Mesenchymal stem cell (in vitro differentiated cells and primary cell): ENCODE data around the gene ZNF341.

ENCODE experiments used
- DNase-seq: peaks from one replicate; pipeline ENCODE4 v3.0.0-alpha.2; 2013
- H2AFZ ChIP-seq: one replicate; pipeline ENCODE4 v1.6.1; 2013; ENCODE audit warnings: low read depth, mild to moderate bottlenecking, control low read depth, inconsistent platforms, low read length, moderate library complexity
- H2AK5ac ChIP-seq: 2 replicates; pipeline ENCODE4 v1.6.1; 2013; ENCODE audit warnings: low read length, moderate library complexity, mild to moderate bottlenecking, inconsistent platforms; ENCODE audit not compliant: severe bottlenecking
- H2BK120ac ChIP-seq: one replicate; pipeline ENCODE4 v1.6.1; 2013; ENCODE audit warnings: low read depth, mild to moderate bottlenecking, inconsistent platforms, low read length, moderate library complexity
- H2BK12ac ChIP-seq, 2 experiments: one replicate each; pipeline ENCODE4 v1.6.1; 2013; ENCODE audit warnings: inconsistent platforms in 2 of 2, low read length in 2 of 2, mild to moderate bottlenecking in 2 of 2, moderate library complexity in 2 of 2, control low read depth in 1 of 2
- H2BK15ac ChIP-seq: one replicate; pipeline ENCODE4 v1.6.1; 2013; ENCODE audit warnings: mild to moderate bottlenecking, low read depth, inconsistent platforms; ENCODE audit not compliant: poor library complexity, severe bottlenecking
- H2BK5ac ChIP-seq: 2 replicates; pipeline ENCODE4 v1.6.1; 2013; ENCODE audit warnings: low read depth, mild to moderate bottlenecking, low read length, control low read depth, inconsistent platforms; ENCODE audit not compliant: poor library complexity, severe bottlenecking
- H3K14ac ChIP-seq, 2 experiments: one replicate each; pipeline ENCODE4 v1.6.1; 2013; ENCODE audit warnings: inconsistent platforms in 2 of 2, low read length in 2 of 2, control low read depth in 1 of 2, mild to moderate bottlenecking in 1 of 2, moderate library complexity in 1 of 2
- H3K18ac ChIP-seq, 2 experiments: one replicate each; pipeline ENCODE4 v1.6.1; 2013; ENCODE audit warnings: inconsistent platforms in 2 of 2, low read length in 2 of 2, control low read depth in 1 of 2, low read depth in 1 of 2, mild to moderate bottlenecking in 1 of 2
- H3K23ac ChIP-seq, 2 experiments: one replicate each; pipeline ENCODE4 v1.6.1; 2013; ENCODE audit warnings: inconsistent platforms in 2 of 2, low read length in 2 of 2, mild to moderate bottlenecking in 2 of 2, moderate library complexity in 2 of 2, control low read depth in 1 of 2
- H3K27ac ChIP-seq: 2 replicates; pipeline ENCODE4 v1.5.1; 2013; ENCODE audit warnings: mild to moderate bottlenecking, moderate library complexity, low read length, control low read depth, inconsistent platforms; ENCODE audit not compliant: poor library complexity, severe bottlenecking
- H3K27me3 ChIP-seq, 2 experiments: 2 replicates each; pipeline versions ENCODE4 v1.6.1 to v1.7.0; 2013; ENCODE audit warnings: low read length in 2 of 2, mild to moderate bottlenecking in 2 of 2, moderate library complexity in 2 of 2, control low read depth in 1 of 2, inconsistent platforms in 1 of 2; ENCODE audit not compliant: control insufficient read depth in 1 of 2, insufficient read depth in 1 of 2
- H3K36me3 ChIP-seq, 2 experiments: 2 replicates each; pipeline versions ENCODE4 v1.6.1 to v1.7.0; 2013; ENCODE audit warnings: low read length in 2 of 2, control low read depth in 1 of 2, inconsistent platforms in 1 of 2, low read depth in 1 of 2, mild to moderate bottlenecking in 1 of 2; ENCODE audit not compliant: insufficient read depth in 2 of 2, control insufficient read depth in 1 of 2
- H3K4ac ChIP-seq, 2 experiments: one replicate each; pipeline ENCODE4 v1.6.1; 2013; ENCODE audit warnings: inconsistent platforms in 2 of 2, low read length in 2 of 2, mild to moderate bottlenecking in 2 of 2, moderate library complexity in 2 of 2, control low read depth in 1 of 2, low read depth in 1 of 2
- H3K4me1 ChIP-seq: 2 replicates; pipeline ENCODE4 v1.6.1; 2013; ENCODE audit warnings: low read depth, low read length, control low read depth; ENCODE audit not compliant: control insufficient read depth, insufficient read depth
- H3K4me2 ChIP-seq: 2 replicates; pipeline ENCODE4 v1.6.1; 2013; ENCODE audit warnings: low read length, mild to moderate bottlenecking, inconsistent platforms; ENCODE audit not compliant: poor library complexity, severe bottlenecking
- H3K4me3 ChIP-seq, 2 experiments: 2 replicates each; pipeline versions ENCODE4 v1.5.1 to v1.7.0; 2013; ENCODE audit warnings: low read length in 2 of 2, mild to moderate bottlenecking in 2 of 2, control low read depth in 1 of 2, low read depth in 1 of 2; ENCODE audit not compliant: insufficient read depth in 1 of 2
- H3K79me1 ChIP-seq: replicated peaks from 2 replicates; pipeline ENCODE4 v1.6.1; 2013; ENCODE audit warnings: mild to moderate bottlenecking, control low read depth, low read length, inconsistent platforms; ENCODE audit not compliant: poor library complexity, severe bottlenecking
- H3K9ac ChIP-seq: 2 replicates; pipeline ENCODE4 v1.7.0; 2013; ENCODE audit warnings: mild to moderate bottlenecking, low read length, moderate library complexity
- H3K9me3 ChIP-seq: 2 replicates; pipeline ENCODE4 v1.7.0; 2013; ENCODE audit warnings: mild to moderate bottlenecking, low read length; ENCODE audit not compliant: control insufficient read depth
- H4K8ac ChIP-seq: one replicate; pipeline ENCODE4 v1.6.1; 2013; ENCODE audit warnings: inconsistent platforms, mild to moderate bottlenecking, low read length, moderate library complexity
- H4K91ac ChIP-seq: one replicate; pipeline ENCODE4 v1.6.1; 2013; ENCODE audit warnings: mild to moderate bottlenecking, low read length, inconsistent platforms
- WGBS: methylation state at CpG from one replicate; pipeline ENCODE4 v1.1.7; 2013; ENCODE audit warnings: mixed read lengths; 5-methylcytosine and 5-hydroxymethylcytosine counted together

The ZNF341 gene

GRCh38 chr20:33824852-33825251, 93.1 kb downstream of the ZNF341 start:
- H4K8ac ChIP-seq, result no peak overlapping the region
- no peaks in the 10 kb centered on the region for H3K27me3 ChIP-seq
- peaks cover 16% of the 10 kb centered on the region for H3K4me1 ChIP-seq
- H2AFZ ChIP-seq, result no peak overlapping the region
- no peak overlapping the region for H2BK12ac ChIP-seq
- no peak overlapping the region for H3K9ac ChIP-seq
- peaks cover 24% of the 10 kb centered on the region for H3K79me1 ChIP-seq
- H3K18ac ChIP-seq, result no peak overlapping the region
- WGBS, result no CpG with 5 or more reads among the region's 1 CpG
- no peak overlapping the region for H3K4me3 ChIP-seq
- H2BK5ac ChIP-seq, result no peak overlapping the region
- no peak overlapping the region for H2BK120ac ChIP-seq
- no peaks in the 10 kb centered on the region for H3K9me3 ChIP-seq
- H3K14ac ChIP-seq, result no peak overlapping the region
- H3K23ac ChIP-seq, result no peak overlapping the region
- no peak overlapping the region for H2BK15ac ChIP-seq
- DNase-seq, result no peak
- no peak overlapping the region for H4K91ac ChIP-seq
- H2AK5ac ChIP-seq, result no peak overlapping the region
- H3K4me2 ChIP-seq, result no peak overlapping the region
- peaks cover 5 to 6% of the 10 kb centered on the region in 2 experiments for H3K36me3 ChIP-seq
- no peak overlapping the region for H3K27ac ChIP-seq
- no peak overlapping the region for H3K4ac ChIP-seq

DNA sequence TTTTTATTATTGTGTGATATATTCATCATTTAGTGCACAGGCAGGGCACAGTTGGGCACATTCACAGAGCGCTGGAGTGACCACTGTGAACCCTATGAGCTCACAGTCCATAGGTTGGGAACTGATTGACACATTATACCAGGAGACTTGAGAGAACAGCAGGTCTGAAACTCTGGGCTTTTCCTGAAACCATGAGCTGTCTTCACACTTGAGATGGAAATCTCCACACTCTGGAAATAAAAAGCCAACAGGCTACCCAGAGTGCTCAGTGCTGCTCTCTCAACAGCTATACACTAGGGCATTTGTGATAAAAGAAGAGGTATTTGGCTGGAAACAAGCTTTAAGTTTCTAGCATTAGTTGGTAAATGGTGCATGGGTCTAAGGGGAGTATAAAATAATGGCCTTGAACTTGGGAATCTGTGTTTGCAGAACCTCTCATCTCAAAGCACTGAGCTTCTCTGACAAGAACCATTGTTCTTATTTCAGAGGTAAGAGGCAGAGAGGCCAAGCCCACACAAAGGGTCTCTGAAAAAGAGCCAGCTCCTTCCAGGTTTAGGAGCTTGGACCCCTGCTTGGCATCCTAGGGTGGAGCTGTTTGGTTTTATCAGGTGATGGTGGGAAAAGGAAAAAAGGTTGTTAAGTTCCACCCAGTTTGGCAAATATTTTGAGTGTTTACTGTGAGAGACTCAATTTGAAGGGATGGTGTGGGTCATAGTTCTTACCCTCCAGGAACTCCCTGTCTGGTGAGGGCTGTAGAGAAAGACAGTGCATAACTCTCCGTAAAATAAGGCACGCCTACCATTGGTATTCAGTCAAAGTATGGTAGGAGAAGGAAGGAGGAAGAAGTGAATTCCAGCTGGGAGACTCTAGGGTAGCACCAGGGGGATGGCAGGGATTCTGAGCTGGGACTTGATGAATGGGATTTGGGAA, 93.8 kb downstream of the ZNF341 start:
- Histone ChIP-seq H4K8ac (no peak overlapping the region), H3K14ac (no peak overlapping the region), H4K91ac (no peak overlapping the region), H2AK5ac (no peak overlapping the region), H2AFZ (no peak overlapping the region), H3K4ac (no peak overlapping the region), H3K4me3 (no peak overlapping the region), H3K9me3 (no peaks in the 10 kb centered on the region), H3K36me3 (peaks cover 5 to 9% of the 10 kb centered on the region in 2 experiments), H2BK15ac (no peak overlapping the region), H3K4me2 (no peak overlapping the region), H2BK5ac (no peak overlapping the region), H3K27me3 (no peaks in the 10 kb centered on the region), H3K23ac (no peak overlapping the region), H3K18ac (no peak overlapping the region), H3K4me1 (peaks cover 20% of the 10 kb centered on the region), H3K79me1 (peaks cover 25% of the 10 kb centered on the region), H2BK12ac (no peak overlapping the region), H3K9ac (no peak overlapping the region), H3K27ac (no peak overlapping the region), H2BK120ac (no peak overlapping the region)
- WGBS, result 94% methylated on average over 3 of the region's 3 CpGs
- DNase-seq, result no peak

DNA sequence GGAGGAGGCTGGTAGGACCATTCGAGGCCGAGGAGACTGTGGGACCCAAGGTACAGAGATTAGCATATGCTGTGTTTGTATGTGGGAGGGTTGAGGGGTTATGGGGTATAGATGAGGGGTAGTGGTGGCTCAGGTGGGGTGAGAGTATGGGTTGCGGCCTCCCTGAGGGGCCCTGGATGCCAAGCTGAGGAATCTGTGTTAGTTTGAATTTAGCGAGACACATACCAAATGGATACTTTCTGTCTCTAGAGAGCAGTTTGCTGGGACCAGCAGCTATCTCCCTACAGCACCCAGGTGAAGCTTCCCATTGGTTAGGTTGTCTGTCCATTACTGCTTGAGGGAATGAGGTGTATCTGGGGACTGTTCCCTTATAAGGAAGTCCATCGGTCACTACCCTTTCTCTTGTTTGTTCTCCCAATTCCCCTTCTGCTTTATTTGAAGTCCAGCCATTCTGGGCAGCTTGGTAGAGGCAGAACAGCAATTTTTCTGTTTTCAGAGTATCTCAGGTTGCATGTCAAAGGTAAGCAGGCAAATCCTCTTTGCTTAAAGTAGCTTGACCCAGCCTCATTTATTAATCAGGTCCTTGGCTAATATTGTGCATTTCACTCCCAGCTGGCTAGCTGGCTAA, 94.6 kb downstream of the ZNF341 start:
- DNase-seq, result no peak
- no peak overlapping the region for H3K14ac ChIP-seq
- peaks cover 20% of the 10 kb centered on the region for H3K4me1 ChIP-seq
- H3K4me2 ChIP-seq, result no peak overlapping the region
- no peak overlapping the region for H2AFZ ChIP-seq
- H3K27ac ChIP-seq, result no peak overlapping the region
- H2BK12ac ChIP-seq, result no peak overlapping the region
- no peak overlapping the region for H2BK120ac ChIP-seq
- H3K4ac ChIP-seq, result no peak overlapping the region
- no peaks in the 10 kb centered on the region for H3K9me3 ChIP-seq
- H3K4me3 ChIP-seq, result no peak overlapping the region
- no peak overlapping the region for H2AK5ac ChIP-seq
- H4K8ac ChIP-seq, result no peak overlapping the region
- no peak overlapping the region for H3K23ac ChIP-seq
- 80% methylated on average over 5 of the region's 5 CpGs for WGBS
- no peaks in the 10 kb centered on the region for H3K27me3 ChIP-seq
- no peak overlapping the region for H2BK15ac ChIP-seq
- H3K36me3 ChIP-seq, result peaks cover 5 to 9% of the 10 kb centered on the region in 2 experiments
- no peak overlapping the region for H4K91ac ChIP-seq
- H2BK5ac ChIP-seq, result no peak overlapping the region
- no peak overlapping the region for H3K9ac ChIP-seq
- H3K18ac ChIP-seq, result no peak overlapping the region
- H3K79me1 ChIP-seq, result peaks cover 25% of the 10 kb centered on the region

DNA sequence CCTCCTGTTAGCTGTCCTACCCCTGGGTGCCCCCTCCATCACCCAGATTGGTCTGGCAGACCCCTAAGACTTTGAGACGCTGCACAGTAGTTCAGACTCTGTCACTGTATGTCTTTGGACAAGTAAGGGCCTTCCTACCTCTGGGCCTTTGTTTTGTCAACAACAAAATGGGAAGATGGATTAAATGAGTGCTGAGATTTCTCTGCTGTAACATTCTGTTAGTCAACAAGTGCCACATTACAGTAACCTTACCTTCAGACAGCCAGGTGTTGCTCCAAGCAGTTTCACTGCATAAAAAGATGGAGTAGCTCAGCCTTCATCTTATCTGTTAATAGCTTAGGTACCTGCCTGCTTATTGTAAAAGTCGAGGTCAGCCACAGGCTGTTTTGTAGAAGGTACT, 95.3 kb downstream of the ZNF341 start:
- WGBS, result 88% methylated on average over 2 of the region's 2 CpGs

More for the DNA sequence above, 95.3 kb downstream of the ZNF341 start:
- Histone ChIP-seq H3K18ac (no peak overlapping the region), H3K36me3 (peaks cover 5 to 11% of the 10 kb centered on the region in 2 experiments), H3K23ac (peak overlapping the region in 1 of 2 experiments; percentile 53), H3K9me3 (no peaks in the 10 kb centered on the region), H3K27ac (no peak overlapping the region), H2BK5ac (no peak overlapping the region), H3K79me1 (peaks cover 26% of the 10 kb centered on the region), H2BK120ac (no peak overlapping the region), H2AFZ (no peak overlapping the region), H3K14ac (no peak overlapping the region), H3K4me3 (no peak overlapping the region), H3K9ac (no peak overlapping the region), H2BK12ac (no peak overlapping the region), H3K27me3 (no peaks in the 10 kb centered on the region), H4K8ac (no peak overlapping the region), H3K4me2 (no peak overlapping the region), H3K4ac (no peak overlapping the region), H4K91ac (no peak overlapping the region), H3K4me1 (peaks cover 23% of the 10 kb centered on the region), H2BK15ac (no peak overlapping the region), H2AK5ac (no peak overlapping the region)
- no peak for DNase-seq
